ENCODE results near the gene NEU2.

- TF ChIP-seq FOXM1 (IDR thresholded peaks at IDR 0.05; ENCODE audit: borderline replicate concordance, low read depth) (no peak), MAX (IDR thresholded peaks at IDR 0.05) (no peak), RAD21 (IDR thresholded peaks at IDR 0.05; ENCODE audit: low read depth) (no peak), TCF12 (IDR thresholded peaks at IDR 0.05; ENCODE audit: low read depth) (no peak), ZBTB7A (IDR thresholded peaks at IDR 0.05; ENCODE audit: low read depth) (no peak), EP300 (IDR thresholded peaks at IDR 0.05; ENCODE audit: borderline replicate concordance) (no peak), CEBPB (IDR thresholded peaks at IDR 0.05) (no peak), YY1 (IDR thresholded peaks at IDR 0.05; ENCODE audit: low read depth) (no peak), CREB1 (IDR thresholded peaks at IDR 0.05; ENCODE audit: low read depth) (no peak), USF1 (IDR thresholded peaks at IDR 0.05) (no peak), REST (IDR thresholded peaks at IDR 0.05; ENCODE audit: low read depth) (no peak)
These were observed 28.6 kb upstream of the NEU2 start for GRCh38 chr2:233003658-233004555.
